CD4-positive, alpha-beta T cell treated with Interleukin-4 for 1 hour (primary cell): ENCODE measurements around the gene HYDIN.
"Not testable (repeated sequence)": the region's sequence is repeated elsewhere in the genome, so short reads cannot be mapped to it uniquely, and the experiment has no call there.

Experiments
- DNase-seq, 2 donors: peaks; one replicate each; pipeline ENCODE4 v3.0.0-alpha.2; 2020 to 2022

Gene HYDIN

GRCh38 chr16:71080777-71081176 lies 149.7 kb downstream of the HYDIN start:
- DNase-seq = not testable (repeated sequence)

- DNase-seq = not testable (repeated sequence)
Observed at GRCh38 chr16:71080262-71080661, 150.3 kb downstream of the HYDIN start.

GRCh38 chr16:71070651-71071050 lies 159.9 kb downstream of the HYDIN start:
- DNase-seq = not testable (repeated sequence)

GRCh38 chr16:71069842-71070241 lies 160.7 kb downstream of the HYDIN start:
- not testable (repeated sequence) for DNase-seq

DNA sequence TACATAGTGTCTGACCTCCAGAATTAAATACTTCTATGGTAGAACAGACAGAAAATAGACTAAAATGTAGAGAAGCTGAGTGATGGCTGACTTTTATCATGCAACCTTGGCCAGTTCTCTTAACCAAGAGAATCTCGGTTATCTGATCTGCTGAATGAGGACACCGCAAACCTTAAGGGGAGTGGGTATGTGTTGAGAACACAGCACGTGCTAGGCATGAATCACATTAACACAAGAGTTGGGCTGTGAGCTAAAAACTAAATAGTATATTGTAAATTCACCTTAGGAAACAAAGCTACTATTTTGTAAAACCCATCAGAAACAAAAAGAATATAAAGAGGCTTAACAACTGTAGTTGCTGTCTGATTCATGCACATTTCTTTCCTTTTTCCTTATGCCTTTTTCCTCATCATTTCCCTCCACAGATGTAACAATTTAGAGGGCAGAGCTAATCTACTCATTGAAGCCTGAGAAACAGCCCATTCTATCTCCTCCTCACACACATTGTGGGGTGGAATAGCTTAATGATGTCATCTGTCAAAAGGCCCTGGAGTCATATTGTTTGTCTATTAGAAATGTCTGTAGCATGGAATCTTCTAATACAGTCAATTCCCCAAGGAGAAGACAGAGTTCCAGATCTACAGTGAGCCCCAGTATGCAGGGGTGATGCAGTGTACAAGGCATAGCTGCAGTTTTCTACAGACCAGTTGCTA lies 176.5 kb downstream of the HYDIN start:
- not testable (repeated sequence) for DNase-seq

DNA sequence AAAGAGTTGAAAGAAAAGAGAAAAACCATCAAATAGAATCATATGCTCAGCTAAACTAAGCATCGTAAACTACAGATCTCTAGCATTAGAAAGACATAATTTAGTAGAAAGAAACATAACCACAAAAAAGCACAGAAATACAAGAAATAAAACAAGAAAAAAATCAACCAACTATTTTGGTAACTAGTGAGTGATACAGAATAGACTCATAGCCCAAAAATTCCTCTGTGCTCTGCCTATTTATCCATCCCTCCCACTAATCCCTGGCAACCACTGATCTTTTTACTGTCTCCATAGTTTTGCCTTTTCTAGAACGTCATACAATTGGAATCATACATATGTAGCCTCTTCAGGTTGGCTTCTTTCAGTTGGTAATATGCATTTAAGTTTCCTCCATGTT lies 180.2 kb downstream of the HYDIN start:
- DNase-seq = not testable (repeated sequence)

GRCh38 chr16:71039368-71040111 lies 191.0 kb downstream of the HYDIN start:
- DNase-seq = not testable (repeated sequence)

DNA sequence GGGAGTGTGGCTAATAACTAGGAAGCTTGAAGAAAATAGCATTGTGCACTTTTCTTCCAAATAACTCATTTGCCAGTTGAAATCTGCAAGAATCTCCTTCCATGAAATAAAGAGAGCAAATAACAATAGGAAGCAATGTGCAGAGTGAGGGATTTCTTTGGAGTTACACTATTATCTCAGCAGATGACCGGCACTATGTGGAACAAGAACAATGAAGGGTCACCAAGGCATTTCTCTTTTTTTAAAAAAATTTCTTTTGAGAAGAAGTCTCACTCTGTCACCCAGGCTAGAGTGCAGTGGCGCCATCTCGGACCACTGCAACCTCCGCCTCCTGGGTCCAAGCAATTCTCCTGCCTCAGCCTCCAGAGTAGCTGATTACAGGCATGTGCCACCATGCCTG lies 192.1 kb downstream of the HYDIN start:
- not testable (repeated sequence) for DNase-seq

- not testable (repeated sequence) for DNase-seq
Observed at GRCh38 chr16:71037987-71038386, 192.5 kb downstream of the HYDIN start.

DNA sequence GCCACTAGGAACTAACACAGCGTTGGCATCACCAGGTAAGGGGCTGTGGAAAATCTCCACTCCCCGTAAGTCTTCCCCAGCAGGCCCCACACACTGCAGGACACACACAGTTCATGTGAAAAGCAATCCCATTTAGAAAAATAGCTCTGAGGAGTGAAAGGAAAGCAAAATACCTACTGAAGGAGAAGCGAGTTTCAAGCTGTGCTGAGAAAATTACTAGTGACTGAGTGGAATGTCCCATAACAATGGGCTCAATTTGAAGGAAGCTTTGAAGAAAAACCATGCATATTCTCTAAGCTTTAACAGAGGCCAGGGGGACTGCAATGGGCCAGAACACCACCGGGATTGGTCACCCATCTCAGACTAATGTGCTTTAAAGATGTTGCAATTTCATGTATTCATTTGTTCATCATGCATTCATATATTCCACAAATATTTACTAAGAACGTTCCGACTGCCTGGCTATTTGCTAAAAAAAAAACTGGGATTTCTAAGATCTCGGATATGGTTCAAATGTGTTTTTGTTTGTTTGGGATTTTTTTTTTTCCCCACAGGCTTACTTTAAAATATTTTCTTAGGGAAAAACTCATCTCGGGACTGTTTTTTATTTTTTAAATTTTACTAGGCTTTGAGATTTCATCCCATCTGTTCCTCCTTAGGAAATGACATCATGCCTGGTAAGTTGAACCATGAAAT lies 202.3 kb downstream of the HYDIN start:
- not testable (repeated sequence) for DNase-seq

DNA sequence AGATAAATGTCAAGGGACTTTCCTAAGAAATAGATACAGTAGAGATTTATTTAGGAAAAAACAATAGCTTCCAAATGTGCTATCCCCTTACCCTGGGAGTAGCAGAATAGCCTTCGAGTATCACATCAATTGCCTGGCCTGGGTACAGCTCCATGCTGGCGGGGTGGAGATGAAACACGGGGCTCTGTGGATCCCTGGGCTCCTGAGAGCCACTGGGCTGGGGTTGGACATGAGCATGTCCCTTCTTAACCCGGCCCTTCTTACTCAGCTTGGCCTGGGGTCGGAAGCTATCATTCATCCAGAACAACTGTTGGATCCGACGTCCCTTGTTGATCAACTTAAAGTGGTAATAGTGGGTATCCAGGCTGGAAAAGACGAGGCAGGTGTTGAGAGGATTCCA lies 203.0 kb downstream of the HYDIN start:
- DNase-seq = not testable (repeated sequence)

DNA sequence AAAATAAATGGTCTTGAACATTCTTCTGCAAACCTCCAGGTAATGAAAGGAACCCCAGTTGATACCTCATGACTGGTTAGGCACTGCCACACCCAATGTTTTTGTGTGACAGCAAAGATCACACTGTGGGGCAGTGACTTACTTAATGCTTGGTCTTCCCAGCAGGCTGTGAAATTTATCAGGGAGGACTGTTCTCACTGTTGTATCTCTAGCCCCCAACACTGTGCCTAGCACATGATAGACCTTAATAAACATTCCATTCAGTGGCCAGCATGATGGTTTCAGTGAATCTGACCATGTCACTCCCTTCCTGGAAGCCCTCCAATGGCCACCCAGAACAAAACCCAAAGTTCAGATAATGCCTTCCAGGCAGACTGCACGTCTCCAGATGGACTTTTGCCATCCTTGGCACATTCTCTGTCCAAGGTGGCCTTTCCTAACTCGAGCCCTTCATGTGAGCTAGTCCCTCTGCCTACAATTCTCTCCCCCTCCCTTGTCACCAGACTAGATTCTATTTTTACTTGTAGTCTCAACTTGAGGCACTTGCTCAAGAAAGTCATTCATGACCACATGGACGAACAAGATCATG lies 206.6 kb downstream of the HYDIN start:
- DNase-seq = not testable (repeated sequence)

GRCh38 chr16:71021961-71022537 lies 208.5 kb downstream of the HYDIN start:
- not testable (repeated sequence) for DNase-seq

DNA sequence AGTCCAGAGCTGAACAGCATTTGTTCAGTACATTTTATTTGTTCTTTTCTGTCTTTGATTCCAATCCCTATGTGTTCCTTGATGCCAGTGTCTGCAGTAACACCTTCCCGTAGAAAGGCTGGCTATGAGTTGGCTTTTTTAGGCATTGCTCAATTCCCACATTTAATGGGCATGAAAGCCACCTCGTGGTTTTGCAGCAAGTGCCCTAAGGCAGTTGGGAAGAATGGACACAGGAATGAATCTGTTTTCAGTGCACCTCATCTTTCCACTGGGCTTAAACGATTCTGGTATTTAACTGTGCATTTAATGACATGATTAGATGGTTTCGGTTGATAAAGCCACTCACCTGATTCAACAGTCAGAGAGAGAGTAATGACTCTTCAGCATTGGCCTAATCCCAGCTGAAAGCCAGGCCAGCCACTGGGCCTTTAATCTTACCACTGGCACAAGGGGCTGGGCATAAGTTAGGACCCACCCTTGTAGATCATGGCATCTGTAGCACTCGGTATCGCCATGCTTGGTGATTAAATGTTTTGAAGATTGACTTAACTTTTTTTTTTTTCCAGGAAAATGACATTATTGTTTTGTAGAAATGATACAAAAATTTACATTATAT lies 211.3 kb downstream of the HYDIN start:
- not testable (repeated sequence) for DNase-seq

GRCh38 chr16:71015419-71015818 lies 215.1 kb downstream of the HYDIN start:
- not testable (repeated sequence) for DNase-seq

DNA sequence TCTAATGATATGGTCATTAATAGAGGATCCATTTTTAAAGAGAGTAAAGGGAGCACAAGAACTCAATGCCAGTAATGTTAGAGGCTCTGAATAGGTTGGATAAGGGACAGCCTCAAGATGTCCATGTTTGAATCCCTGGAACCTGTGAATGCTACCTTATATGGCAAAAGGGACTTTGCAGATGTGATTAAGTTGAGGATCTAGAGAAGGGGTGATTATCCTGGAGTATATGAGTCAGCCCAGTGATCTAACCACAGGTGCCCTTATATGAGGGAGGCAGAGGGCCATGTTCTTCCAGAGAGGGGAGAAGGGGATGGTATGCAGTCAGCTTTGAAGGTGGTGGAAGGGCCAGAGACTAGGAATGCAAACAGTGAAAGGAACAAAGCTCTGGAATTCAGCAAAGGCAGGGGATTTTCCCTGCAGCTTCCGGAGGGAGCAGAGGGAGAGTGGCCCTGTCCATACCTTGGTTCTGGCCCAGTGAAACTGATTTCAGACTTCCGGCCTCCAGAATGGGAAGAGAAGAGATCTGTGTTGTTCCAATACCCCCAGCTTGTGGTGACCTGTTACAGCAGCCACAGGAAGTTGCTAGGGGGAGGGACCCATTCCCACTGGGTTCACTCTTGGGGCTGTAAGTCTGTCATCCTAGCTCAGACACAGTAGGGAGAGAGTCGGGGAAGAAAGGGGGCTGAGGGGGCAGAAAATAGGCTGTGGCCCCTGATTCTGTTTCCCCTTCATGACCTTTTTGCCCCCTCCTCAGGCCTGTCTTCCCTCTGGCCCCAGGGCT lies 220.9 kb downstream of the HYDIN start:
- not testable (repeated sequence) for DNase-seq

GRCh38 chr16:71006516-71006915 lies 224.0 kb downstream of the HYDIN start:
- DNase-seq = not testable (repeated sequence)

- DNase-seq = peak in 1 of 2 donors; percentile 6
Observed at GRCh38 chr16:70999735-71000134, 230.8 kb downstream of the HYDIN start.

DNA sequence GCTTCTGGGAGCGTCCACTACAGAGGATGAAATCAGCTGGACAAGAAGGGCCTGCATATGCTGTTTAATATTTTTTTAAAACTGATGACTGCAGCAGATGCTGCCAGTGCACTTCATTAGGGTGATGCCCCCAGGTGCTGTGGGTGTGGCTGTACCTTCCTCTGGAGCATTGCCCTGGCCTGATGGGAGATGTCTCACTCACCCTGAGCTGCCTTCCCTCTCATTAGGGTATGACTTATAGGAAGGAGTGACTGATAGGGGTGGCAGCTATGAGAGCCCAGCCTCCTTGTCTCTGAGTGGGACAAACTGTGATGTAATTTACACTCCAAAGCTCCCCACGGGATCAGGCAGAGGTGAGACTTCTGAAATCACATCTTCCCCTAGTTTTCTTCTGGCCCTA lies 234.7 kb downstream of the HYDIN start:
- DNase-seq = not testable (repeated sequence)

DNA sequence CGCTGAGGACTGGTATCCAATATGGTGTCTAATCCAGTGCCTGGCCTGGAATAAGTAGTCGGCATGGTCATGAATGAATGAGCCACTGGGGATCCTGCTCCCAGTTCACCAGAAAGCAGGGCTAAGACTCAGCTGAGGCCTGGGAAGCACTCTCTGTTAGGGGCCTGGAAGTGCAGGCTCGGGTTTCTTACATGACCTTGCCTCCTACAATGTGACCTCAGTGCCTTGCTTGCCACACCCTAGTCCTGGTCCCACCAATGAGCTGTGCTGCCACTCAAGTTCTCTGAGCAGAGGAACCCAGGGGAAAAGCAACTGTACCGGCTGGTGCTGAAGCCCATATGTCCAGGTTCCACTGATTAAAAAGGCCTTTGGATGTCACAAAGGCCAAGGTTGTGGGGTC lies 238.0 kb downstream of the HYDIN start:
- not testable (repeated sequence) for DNase-seq

GRCh38 chr16:70987019-70987715 lies 243.4 kb downstream of the HYDIN start:
- DNase-seq = not testable (repeated sequence)
